ENCODE results near the gene CCDC18.
A peak's percentile ranks its signal among the peaks of the same experiment; 100 is the strongest.

The CCDC18 gene

DNA sequence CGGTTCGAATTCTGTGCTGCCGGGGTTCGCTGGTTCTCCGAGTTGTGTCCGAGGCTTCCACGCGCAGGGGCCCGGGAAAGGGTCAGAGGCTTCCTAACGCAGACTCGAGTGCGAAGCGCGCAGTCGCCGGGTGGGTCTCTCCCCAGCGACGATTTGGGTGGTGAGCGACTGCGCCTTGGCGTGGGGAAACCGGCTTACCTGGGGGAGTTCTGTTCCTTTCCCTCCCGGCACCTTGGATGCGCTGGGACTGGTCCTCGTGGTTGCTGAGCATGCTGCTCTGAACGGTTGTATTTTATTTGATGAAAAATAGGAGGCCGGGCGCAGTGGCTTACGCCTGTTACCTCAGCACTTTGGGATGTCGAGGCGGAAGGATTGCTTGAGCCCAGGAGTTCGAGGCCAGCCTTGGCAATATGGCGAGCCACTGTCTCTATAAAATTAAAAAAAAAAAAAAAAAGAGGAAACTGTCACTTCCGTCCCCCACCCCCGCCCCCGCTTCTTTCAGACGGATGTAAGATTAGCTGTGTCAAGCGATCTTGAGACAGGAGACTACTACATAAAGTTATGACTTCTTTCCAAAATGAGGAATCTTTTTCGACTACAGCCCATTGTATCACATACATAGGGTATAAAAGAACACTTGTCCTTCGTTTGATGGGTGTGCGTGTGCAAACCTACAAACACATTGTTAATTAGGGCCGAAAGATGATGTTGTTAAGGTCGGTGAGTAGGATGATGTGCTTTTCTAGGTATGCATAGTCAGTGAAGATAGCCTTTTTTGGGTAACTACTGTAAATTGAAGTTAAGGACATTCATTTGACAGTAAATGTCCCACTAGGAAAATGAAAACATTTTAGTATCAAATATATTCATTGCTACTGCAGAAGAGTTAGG, at the start of gene CCDC18:
Gene CCDC18, plus strand, starts transcription at position 2 of the 891 bp plus-strand sequence. CDS start 2,638 bp downstream, outside the sequence.
- POLR2A ChIA-PET = no interaction called here
- peak within 1 kb of the TSS; percentile 99 for H3K4me3 ChIP-seq (ENCODE audit: low read depth, low read length)
- CTCF ChIA-PET = no interaction called here
- DNase-seq (ENCODE audit: low read depth, low spot score) = no peak
- TF ChIP-seq, protein P1, sequence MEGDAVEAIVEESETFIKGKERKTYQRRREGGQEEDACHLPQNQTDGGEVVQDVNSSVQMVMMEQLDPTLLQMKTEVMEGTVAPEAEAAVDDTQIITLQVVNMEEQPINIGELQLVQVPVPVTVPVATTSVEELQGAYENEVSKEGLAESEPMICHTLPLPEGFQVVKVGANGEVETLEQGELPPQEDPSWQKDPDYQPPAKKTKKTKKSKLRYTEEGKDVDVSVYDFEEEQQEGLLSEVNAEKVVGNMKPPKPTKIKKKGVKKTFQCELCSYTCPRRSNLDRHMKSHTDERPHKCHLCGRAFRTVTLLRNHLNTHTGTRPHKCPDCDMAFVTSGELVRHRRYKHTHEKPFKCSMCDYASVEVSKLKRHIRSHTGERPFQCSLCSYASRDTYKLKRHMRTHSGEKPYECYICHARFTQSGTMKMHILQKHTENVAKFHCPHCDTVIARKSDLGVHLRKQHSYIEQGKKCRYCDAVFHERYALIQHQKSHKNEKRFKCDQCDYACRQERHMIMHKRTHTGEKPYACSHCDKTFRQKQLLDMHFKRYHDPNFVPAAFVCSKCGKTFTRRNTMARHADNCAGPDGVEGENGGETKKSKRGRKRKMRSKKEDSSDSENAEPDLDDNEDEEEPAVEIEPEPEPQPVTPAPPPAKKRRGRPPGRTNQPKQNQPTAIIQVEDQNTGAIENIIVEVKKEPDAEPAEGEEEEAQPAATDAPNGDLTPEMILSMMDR (IDR thresholded peaks at IDR 0.05; ENCODE audit: insufficient read depth, low read length, missing control alignments) = no peak

GRCh38 chr1:93132638-93133037, 47.9 kb upstream of the CCDC18 start:
- TF ChIP-seq, protein P1 (IDR thresholded peaks at IDR 0.05; ENCODE audit: insufficient read depth, low read length, missing control alignments) = no peak
- ChIA-PET POLR2A (no interaction called here), CTCF (no interaction called here)
- DNase-seq (ENCODE audit: low read depth, low spot score) = no peak
- H3K4me3 ChIP-seq (ENCODE audit: low read depth, low read length) = no peak overlapping the region

DNA sequence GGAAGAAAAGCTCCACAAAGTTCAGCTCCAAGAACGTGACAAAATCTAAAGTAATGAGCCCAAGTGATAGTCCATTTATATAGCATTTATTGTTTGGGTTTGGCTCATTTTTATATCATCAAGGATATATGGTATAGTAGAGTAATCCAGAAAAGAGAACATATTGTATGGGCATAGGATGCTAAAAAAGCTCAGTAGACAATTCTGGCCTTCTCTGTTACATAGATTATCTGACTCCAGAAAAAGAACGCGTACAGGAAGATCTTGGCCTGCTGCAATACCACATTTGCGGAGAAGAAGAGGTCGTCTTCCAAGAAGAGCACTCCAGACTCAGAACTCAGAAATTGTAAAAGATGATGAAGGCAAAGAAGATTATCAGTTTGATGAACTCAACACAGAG, 44.1 kb upstream of the CCDC18 start:
- DNase-seq (ENCODE audit: low read depth, low spot score) = no peak
- POLR2A ChIA-PET = no interaction called here
- TF ChIP-seq, protein P1 (IDR thresholded peaks at IDR 0.05; ENCODE audit: insufficient read depth, low read length, missing control alignments) = no peak
- CTCF ChIA-PET = no interaction called here
- no peak overlapping the region for H3K4me3 ChIP-seq (ENCODE audit: low read depth, low read length)

DNA sequence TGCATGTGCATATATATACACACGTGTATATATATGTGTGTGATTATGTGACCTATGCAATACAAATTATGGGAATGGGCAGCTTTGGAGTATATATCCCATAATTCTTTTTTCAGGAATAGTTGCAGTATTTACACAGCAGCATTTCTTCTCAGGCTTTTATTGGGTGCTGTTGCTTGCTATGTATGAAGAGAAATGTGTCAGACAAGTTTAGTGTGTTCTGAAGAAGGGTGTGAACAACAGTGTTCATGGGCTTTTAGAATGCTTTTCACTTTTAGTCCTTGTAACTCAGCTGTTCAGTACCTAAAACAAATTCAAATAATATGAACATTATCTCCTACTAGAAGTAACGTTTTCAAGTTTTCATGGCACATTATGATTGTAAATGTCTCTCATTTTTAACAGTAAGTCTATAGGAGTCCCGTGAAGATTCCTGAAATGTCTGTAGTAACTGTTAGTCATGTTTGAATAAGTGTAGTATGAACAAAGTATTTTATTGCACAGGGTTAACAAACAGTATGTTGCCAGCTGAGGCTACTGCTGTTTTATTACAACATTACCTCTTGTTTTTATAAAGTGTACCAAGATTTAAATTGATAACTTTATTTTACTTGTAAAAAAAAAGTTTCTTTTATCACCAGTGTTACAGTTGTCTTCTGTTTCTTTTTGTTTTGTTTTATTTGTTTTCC, 42.8 kb upstream of the CCDC18 start:
- TF ChIP-seq, protein P1 (IDR thresholded peaks at IDR 0.05; ENCODE audit: insufficient read depth, low read length, missing control alignments) = no peak
- H3K4me3 ChIP-seq (ENCODE audit: low read depth, low read length) = no peak overlapping the region
- ChIA-PET POLR2A (no interaction called here), CTCF (interaction anchor here (0.9 to 1.3 kb wide), 2 partner anchors 20 to 58 kb away, joined by 3 read pairs; no protein-coding TSS in a partner anchor)
- DNase-seq (ENCODE audit: low read depth, low spot score) = peak; percentile 17

- POLR2A ChIA-PET = no interaction called here
- CTCF ChIA-PET = interaction anchor here (1.0 kb wide), 1 partner anchor 27 kb away, joined by 3 read pairs; no protein-coding TSS in a partner anchor
- TF ChIP-seq, protein P1 (IDR thresholded peaks at IDR 0.05; ENCODE audit: insufficient read depth, low read length, missing control alignments) = no peak
- H3K4me3 ChIP-seq (ENCODE audit: low read depth, low read length) = no peak overlapping the region
- DNase-seq (ENCODE audit: low read depth, low spot score) = no peak
These were observed 40.4 kb upstream of the CCDC18 start for GRCh38 chr1:93140106-93140505.

DNA sequence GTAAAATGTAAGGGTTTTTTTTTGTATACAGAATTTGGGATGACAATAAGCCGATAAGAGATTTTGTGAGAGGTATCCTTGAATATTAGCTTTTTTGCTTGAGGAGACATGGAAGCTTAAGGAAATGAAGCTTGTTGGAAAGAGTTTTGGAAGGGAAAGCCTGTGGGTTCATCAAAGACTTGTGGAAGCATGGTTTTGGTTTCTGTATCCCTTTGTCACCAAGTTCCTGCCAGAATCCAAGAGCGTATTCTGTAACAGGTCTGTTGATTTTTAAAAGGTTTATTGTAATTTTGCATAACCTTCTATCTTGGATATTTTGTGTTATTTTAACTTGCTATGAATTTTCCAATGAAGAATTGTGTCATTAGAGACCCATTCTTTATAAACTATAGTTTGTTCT, 38.4 kb upstream of the CCDC18 start:
- H3K4me3 ChIP-seq (ENCODE audit: low read depth, low read length) = no peak overlapping the region
- TF ChIP-seq, protein P1 (IDR thresholded peaks at IDR 0.05; ENCODE audit: insufficient read depth, low read length, missing control alignments) = no peak
- POLR2A ChIA-PET = no interaction called here
- no peak for DNase-seq (ENCODE audit: low read depth, low spot score)
- CTCF ChIA-PET = no interaction called here

Measured in AG04449 (cell line).